ACC112 (cell line): ENCODE data around the gene XPR1.

Experiments
- H2AFZ ChIP-seq: fragments of 200-600 bp; sonication (generic); one replicate; pipeline ENCODE4 v1.6.0; 2017; ENCODE audit warnings: antibody characterized with exemption, low read length; ENCODE audit not compliant: unreplicated experiment
- H3K27ac ChIP-seq: fragments of 200-600 bp; sonication (generic); 2 replicates; pipeline ENCODE4 v1.5.1; 2014; ENCODE audit warnings: low read depth, mild to moderate bottlenecking, antibody characterized with exemption, low read length, moderate library complexity
- H3K27me3 ChIP-seq: fragments of 200-600 bp; sonication (generic); 2 replicates; pipeline ENCODE4 v1.6.1; 2014; ENCODE audit warnings: mild to moderate bottlenecking, antibody characterized with exemption, low read length, moderate library complexity, mixed read lengths; ENCODE audit not compliant: insufficient read depth
- H3K36me3 ChIP-seq: fragments of 200-600 bp; sonication (generic); 2 replicates; pipeline ENCODE4 v1.6.1; 2016; ENCODE audit warnings: mild to moderate bottlenecking, antibody characterized with exemption, low read length, moderate library complexity, mixed read lengths; ENCODE audit not compliant: insufficient read depth
- H3K4me1 ChIP-seq: fragments of 200-600 bp; sonication (generic); one replicate; pipeline ENCODE4 v1.6.1; 2016; ENCODE audit warnings: low read length, mixed read lengths; ENCODE audit not compliant: insufficient read depth, unreplicated experiment, control insufficient read depth
- H3K4me3 ChIP-seq: fragments of 200-600 bp; sonication (generic); 2 replicates; pipeline ENCODE4 v1.5.1; 2014; ENCODE audit warnings: mild to moderate bottlenecking, low read depth, low read length
- H3K79me2 ChIP-seq: fragments of 200-600 bp; sonication (generic); one replicate; pipeline ENCODE4 v1.6.0; 2016; ENCODE audit warnings: low read length; ENCODE audit not compliant: control insufficient read depth, unreplicated experiment, insufficient read depth

XPR1 gene

GRCh38 chr1:180939711-180940103, 307.9 kb downstream of the XPR1 start:
- no peaks in the 10 kb centered on the region for H3K4me1 ChIP-seq
- no peak overlapping the region for H2AFZ ChIP-seq

More at GRCh38 chr1:180939711-180940103, 307.9 kb downstream of the XPR1 start:
- H3K79me2 ChIP-seq = no peaks in the 10 kb centered on the region
- H3K27ac ChIP-seq = no peak overlapping the region
- H3K36me3 ChIP-seq = no peaks in the 10 kb centered on the region
- no peaks in the 10 kb centered on the region for H3K27me3 ChIP-seq
- H3K4me3 ChIP-seq = no peak overlapping the region
